GM12801 (cell line): ENCODE data around the gene SLC25A12.

Experiments
- CTCF ChIP-seq: IDR thresholded peaks from one replicate; pipeline ENCODE4 v1.5.1; 2011; ENCODE audit warnings: control low read depth; ENCODE audit not compliant: insufficient read length; ENCODE audit errors: extremely low read depth

Gene SLC25A12

DNA sequence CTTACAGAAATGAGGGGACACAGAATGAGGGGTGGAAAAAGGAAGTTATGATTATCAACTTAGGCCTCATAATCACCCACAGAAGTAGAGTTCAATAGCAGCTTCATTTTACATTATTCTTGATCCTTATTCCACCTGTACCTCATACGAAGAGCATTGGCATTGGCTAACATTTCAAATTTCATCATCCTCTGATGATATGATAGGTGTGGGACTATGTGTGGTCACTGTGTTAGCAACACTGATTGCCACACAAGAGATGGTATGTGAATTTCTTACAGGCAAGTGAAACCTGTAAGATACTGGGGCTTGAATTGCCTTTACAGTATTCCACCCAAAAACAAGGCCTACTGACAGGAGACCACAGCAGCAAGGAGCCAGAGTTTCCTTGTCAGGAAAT lies 14.2 kb upstream of the SLC25A12 start:
- TF ChIP-seq CTCF: no peak

- TF ChIP-seq CTCF: no peak
Observed at GRCh38 chr2:171902840-171903420, 8.9 kb upstream of the SLC25A12 start.

DNA sequence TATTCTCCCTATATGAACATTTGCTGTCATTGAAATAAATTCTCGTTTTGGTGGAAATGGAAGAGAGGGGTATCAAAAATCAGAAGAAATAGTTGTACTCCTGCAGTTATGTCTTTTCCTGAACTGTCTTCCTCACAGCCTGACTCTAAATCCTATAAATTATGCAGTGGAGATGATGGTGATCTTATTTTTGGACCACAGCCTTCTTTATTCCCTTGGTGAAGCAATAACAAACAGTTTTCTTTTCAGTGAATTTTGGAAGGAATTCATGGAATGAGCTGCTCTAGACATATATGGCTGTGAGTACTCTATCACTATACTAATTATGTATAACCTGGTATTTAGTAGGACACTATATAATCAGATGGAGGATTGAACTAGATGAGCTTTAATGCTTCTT lies 1.7 kb upstream of the SLC25A12 start:
- no peak for TF ChIP-seq CTCF

DNA sequence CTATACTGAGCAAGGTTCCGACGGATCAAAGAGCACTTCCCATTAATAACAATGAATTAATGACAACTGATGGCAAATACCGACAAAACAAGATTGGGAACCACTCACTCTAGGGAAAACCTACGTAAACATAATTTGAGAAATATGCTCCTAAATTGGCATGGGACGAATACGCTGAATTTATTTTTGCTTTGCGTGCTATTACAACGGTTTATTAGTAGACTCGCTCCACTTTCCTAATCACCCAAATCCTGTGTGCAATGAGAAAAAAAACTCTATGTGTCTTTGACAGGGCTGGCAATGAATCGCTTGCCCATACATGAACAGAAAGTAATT lies 536 bp upstream of the SLC25A12 start:
- no peak for TF ChIP-seq CTCF

GRCh38 chr2:171893196-171893823 lies 734 bp downstream of the SLC25A12 start:
- no peak for TF ChIP-seq CTCF

DNA sequence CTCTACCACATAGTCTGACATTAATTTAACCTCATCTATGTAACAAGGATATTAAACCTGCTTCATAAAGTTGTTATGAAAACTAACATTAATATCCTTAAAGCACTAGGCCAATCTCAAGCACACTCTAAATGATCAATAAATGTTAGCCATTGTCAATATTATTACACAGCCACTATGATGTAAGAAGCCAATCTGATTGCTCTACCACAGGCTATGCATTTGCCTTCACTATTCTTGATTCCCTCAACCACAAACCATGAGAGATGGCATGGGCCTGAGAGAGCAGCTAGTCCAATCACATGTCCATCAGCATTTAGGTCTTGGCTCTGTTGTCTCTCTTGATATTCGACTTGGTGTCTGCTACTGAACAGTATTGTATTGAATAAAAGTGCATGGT lies 4.2 kb downstream of the SLC25A12 start:
- TF ChIP-seq CTCF: no peak

GRCh38 chr2:171889333-171889732 lies 4.7 kb downstream of the SLC25A12 start:
- no peak for TF ChIP-seq CTCF
